ENCODE measurements around the gene MYL6B.
A peak's percentile ranks its signal among the peaks of the same experiment; 100 is the strongest.

- TF ChIP-seq, protein P1, sequence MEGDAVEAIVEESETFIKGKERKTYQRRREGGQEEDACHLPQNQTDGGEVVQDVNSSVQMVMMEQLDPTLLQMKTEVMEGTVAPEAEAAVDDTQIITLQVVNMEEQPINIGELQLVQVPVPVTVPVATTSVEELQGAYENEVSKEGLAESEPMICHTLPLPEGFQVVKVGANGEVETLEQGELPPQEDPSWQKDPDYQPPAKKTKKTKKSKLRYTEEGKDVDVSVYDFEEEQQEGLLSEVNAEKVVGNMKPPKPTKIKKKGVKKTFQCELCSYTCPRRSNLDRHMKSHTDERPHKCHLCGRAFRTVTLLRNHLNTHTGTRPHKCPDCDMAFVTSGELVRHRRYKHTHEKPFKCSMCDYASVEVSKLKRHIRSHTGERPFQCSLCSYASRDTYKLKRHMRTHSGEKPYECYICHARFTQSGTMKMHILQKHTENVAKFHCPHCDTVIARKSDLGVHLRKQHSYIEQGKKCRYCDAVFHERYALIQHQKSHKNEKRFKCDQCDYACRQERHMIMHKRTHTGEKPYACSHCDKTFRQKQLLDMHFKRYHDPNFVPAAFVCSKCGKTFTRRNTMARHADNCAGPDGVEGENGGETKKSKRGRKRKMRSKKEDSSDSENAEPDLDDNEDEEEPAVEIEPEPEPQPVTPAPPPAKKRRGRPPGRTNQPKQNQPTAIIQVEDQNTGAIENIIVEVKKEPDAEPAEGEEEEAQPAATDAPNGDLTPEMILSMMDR (IDR thresholded peaks at IDR 0.05; ENCODE audit: extremely low read depth in 1 of 2, insufficient read depth in 1 of 2, low read depth in 1 of 2, low read length in 2 of 2) = no peak
- peak; percentile 32 for TF ChIP-seq POLR2A (IDR thresholded peaks at IDR 0.05; ENCODE audit: low read depth, low read length)
- no peak for TF ChIP-seq EZH2 (IDR thresholded peaks at IDR 0.05; ENCODE audit: borderline replicate concordance, low read depth, low read length, severe bottlenecking)
- TF ChIP-seq JUN (IDR thresholded peaks at IDR 0.05; ENCODE audit: borderline replicate concordance, insufficient read depth, insufficient read length, low read depth) = no peak
- TF ChIP-seq POLR2AphosphoS5 (IDR thresholded peaks at IDR 0.05; ENCODE audit: insufficient read depth, low read depth, low read length) = peak; percentile 70
Measured at GRCh38 chr12:56129206-56129941, 23.0 kb upstream of the MYL6B start.
